Motor neuron (in vitro differentiated cells): ENCODE results near the gene LRSAM1. TPM values are rescaled to one million over a fixed set of nuclear protein-coding genes. Genes with fewer than 3 reads are reported as not detected.

Experiments
- ATAC-seq, 8 experiments: fragments of 200-7000 bp; cut with Tn5 transposase; replicated peaks in 6 of 8; 2 replicates each; pipeline ENCODE4 v1.8.0; 2021; ENCODE audit warnings: mild to moderate bottlenecking in 8 of 8, moderate library complexity in 8 of 8
- H3K27ac ChIP-seq, 2 donors: fragments of 250-450 bp; sonication (Bioruptor Pico); 2 replicates each; pipeline ENCODE4 v1.9.0; 2021; ENCODE audit warnings: antibody characterized with exemption in 2 of 2, mild to moderate bottlenecking in 2 of 2, moderate library complexity in 1 of 2
- H3K4me1 ChIP-seq, 2 donors: fragments of 250-450 bp; sonication (Bioruptor Pico); replicated peaks in 1 of 2; 2 replicates each; pipeline ENCODE4 v1.6.1; 2021; ENCODE audit warnings: antibody characterized with exemption in 2 of 2, mild to moderate bottlenecking in 2 of 2, moderate library complexity in 1 of 2
- H3K4me3 ChIP-seq, 5 donors: fragments of 250-450 bp; sonication (Bioruptor Pico); 2 replicates each; pipeline ENCODE4 v1.9.0; 2021; ENCODE audit warnings: antibody characterized with exemption in 5 of 5, mild to moderate bottlenecking in 5 of 5, moderate library complexity in 4 of 5
- WGBS, 10 experiments: fragments of 450-650 bp; shearing (Covaris generic); methylation state at CpG; one replicate each; pipeline ENCODE4 v1.0.0; 2022; 5-methylcytosine and 5-hydroxymethylcytosine counted together
- in situ Hi-C, 9 experiments: fragments of 400-800 bp; cut with MboI; loops; one replicate each; pipeline ENCODE4 v1.15.0; 2021; ENCODE audit warnings: low sequenced_read_pairs in 9 of 9, low pct_unique_long_range_greater_than_20kb in 2 of 9; ENCODE audit not compliant: unreplicated experiment in 9 of 9
- total RNA-seq, 8 experiments: library from RNA; unstranded; fragments of 300-600 nt; gene quantifications; 2 replicates each; pipeline versions ENCODE4 v1.2.3 to v1.2.4, GENCODE V29; 2022

The LRSAM1 gene
- total RNA-seq, 8 experiments from 2014 or later, result 11.5 to 24.1 (median 15.7) TPM

GRCh38 chr9:127495884-127496555 is 44.7 kb downstream of the LRSAM1 start:
- 0 to 100% (median 86%) methylated on average over 1 to 6 of the region's 14 CpGs; no CpG with 5 or more reads in 5 of the 10 experiments for WGBS, 10 experiments
- Histone ChIP-seq H3K4me1 (peaks cover 7 to 9% of the 10 kb centered on the region in 2 donors), H3K4me3 (no peak overlapping the region), H3K27ac (no peak overlapping the region)
- in situ Hi-C loops, result loop anchor here in 1 of 9 experiments (25.0 kb wide), 1 partner anchor 91 kb away; no protein-coding TSS in a partner anchor
- no peak for ATAC-seq

GRCh38 chr9:127496974-127497373 is 45.7 kb downstream of the LRSAM1 start:
- no peak for ATAC-seq
- WGBS, 10 experiments, result 70 to 100% (median 97%) methylated on average over 2 to 3 of the region's 12 CpGs; no CpG with 5 or more reads in 6 of the 10 experiments
- in situ Hi-C loops, result loop anchor here in 1 of 9 experiments (25.0 kb wide), 1 partner anchor 90 kb away; no protein-coding TSS in a partner anchor
- peaks cover 6 to 9% of the 10 kb centered on the region in 2 donors for H3K4me1 ChIP-seq
- no peak overlapping the region for H3K27ac ChIP-seq
- no peak overlapping the region for H3K4me3 ChIP-seq

GRCh38 chr9:127497656-127498290 is 46.5 kb downstream of the LRSAM1 start:
- 97 to 100% (median 100%) methylated on average over 1 to 5 of the region's 13 CpGs; no CpG with 5 or more reads in 6 of the 10 experiments for WGBS, 10 experiments
- peak in 1 of 8 experiments; percentile 6 for ATAC-seq
- no peak overlapping the region for H3K27ac ChIP-seq
- peaks cover 0 to 5% of the 10 kb centered on the region in 2 donors for H3K4me1 ChIP-seq
- in situ Hi-C loops, result loop anchor here in 1 of 9 experiments (25.0 kb wide), 1 partner anchor 90 kb away; no protein-coding TSS in a partner anchor
- no peak overlapping the region for H3K4me3 ChIP-seq

GRCh38 chr9:127498298-127498697 is 47.0 kb downstream of the LRSAM1 start:
- Histone ChIP-seq H3K4me1 (peaks cover 0 to 1% of the 10 kb centered on the region in 2 donors), H3K4me3 (no peak overlapping the region), H3K27ac (no peak overlapping the region)
- 87 to 100% (median 100%) methylated on average over 1 to 3 of the region's 5 CpGs; no CpG with 5 or more reads in 5 of the 10 experiments for WGBS, 10 experiments
- ATAC-seq, result no peak
- in situ Hi-C loops, result loop anchor here in 1 of 9 experiments (25.0 kb wide), 1 partner anchor 89 kb away; no protein-coding TSS in a partner anchor

GRCh38 chr9:127500399-127500798 is 49.1 kb downstream of the LRSAM1 start:
- Histone ChIP-seq H3K27ac (no peak overlapping the region), H3K4me3 (no peak overlapping the region), H3K4me1 (no peaks in the 10 kb centered on the region)
- 80 to 100% (median 83%) methylated on average over 1 to 3 of the region's 6 CpGs; no CpG with 5 or more reads in 6 of the 10 experiments for WGBS, 10 experiments
- ATAC-seq, result no peak
- in situ Hi-C loops, result loop anchor here in 2 of 9 experiments (10.0 to 25.0 kb wide), 2 partner anchors 84 to 187 kb away; no protein-coding TSS in a partner anchor

- WGBS, 10 experiments, result 67 to 80% (median 80%) methylated on average over 1 to 3 of the region's 9 CpGs; no CpG with 5 or more reads in 6 of the 10 experiments
- Histone ChIP-seq H3K4me3 (no peak overlapping the region), H3K27ac (no peak overlapping the region), H3K4me1 (no peaks in the 10 kb centered on the region)
- in situ Hi-C loops, result loop anchor here in 2 of 9 experiments (10.0 to 25.0 kb wide), 2 partner anchors 84 to 186 kb away; no protein-coding TSS in a partner anchor
- no peak for ATAC-seq
These were observed 49.6 kb downstream of the LRSAM1 start for GRCh38 chr9:127500862-127501261.

GRCh38 chr9:127501821-127502343 is 50.6 kb downstream of the LRSAM1 start:
- in situ Hi-C loops, result loop anchor here in 2 of 9 experiments (10.0 to 25.0 kb wide), 2 partner anchors 83 to 185 kb away; no protein-coding TSS in a partner anchor
- ATAC-seq, result no peak
- 76 to 100% (median 93%) methylated on average over 1 to 12 of the region's 12 CpGs; no CpG with 5 or more reads in 2 of the 10 experiments for WGBS, 10 experiments
- no peaks in the 10 kb centered on the region for H3K4me1 ChIP-seq
- no peak overlapping the region for H3K27ac ChIP-seq
- H3K4me3 ChIP-seq, result no peak overlapping the region

- in situ Hi-C loops, result loop anchor here in 2 of 9 experiments (10.0 to 25.0 kb wide), 2 partner anchors 82 to 184 kb away; no protein-coding TSS in a partner anchor
These were observed 51.5 kb downstream of the LRSAM1 start for GRCh38 chr9:127502706-127503378.

GRCh38 chr9:127503379-127503921 is 52.1 kb downstream of the LRSAM1 start:
- H3K27ac ChIP-seq, result no peak overlapping the region
- peak in 5 of 8 experiments; percentile 1 to 15 (median 4) for ATAC-seq
- H3K4me3 ChIP-seq, result no peak overlapping the region
- H3K4me1 ChIP-seq, result no peaks in the 10 kb centered on the region
- WGBS, 10 experiments, result 93 to 100% (median 99%) methylated on average over 3 to 5 of the region's 20 CpGs; no CpG with 5 or more reads in 6 of the 10 experiments
- in situ Hi-C loops, result loop anchor here in 2 of 9 experiments (10.0 to 25.0 kb wide), 2 partner anchors 81 to 184 kb away; no protein-coding TSS in a partner anchor

More at GRCh38 chr9:127502706-127503378, 51.5 kb downstream of the LRSAM1 start:
- H3K4me3 ChIP-seq, result no peak overlapping the region
- peak in 3 of 8 experiments; percentile 1 to 2 (median 2) for ATAC-seq
- no peaks in the 10 kb centered on the region for H3K4me1 ChIP-seq
- H3K27ac ChIP-seq, result no peak overlapping the region
- 75 to 100% (median 100%) methylated on average over 1 to 2 of the region's 21 CpGs; no CpG with 5 or more reads in 6 of the 10 experiments for WGBS, 10 experiments

- Histone ChIP-seq H3K4me3 (no peak overlapping the region), H3K4me1 (no peaks in the 10 kb centered on the region), H3K27ac (no peak overlapping the region)
- peak; percentile 63 to 89 (median 74) for ATAC-seq
- in situ Hi-C loops, result loop anchor here in 2 of 9 experiments (10.0 to 25.0 kb wide), 2 partner anchors 81 to 183 kb away; no protein-coding TSS in a partner anchor
- 31 to 80% (median 51%) methylated on average over 4 to 9 of the region's 25 CpGs; no CpG with 5 or more reads in 3 of the 10 experiments for WGBS, 10 experiments
These were observed 52.9 kb downstream of the LRSAM1 start for GRCh38 chr9:127503947-127504886.

- 97 to 100% (median 100%) methylated on average over 1 to 7 of the region's 8 CpGs; no CpG with 5 or more reads in 5 of the 10 experiments for WGBS, 10 experiments
- ATAC-seq, result no peak
- Histone ChIP-seq H3K27ac (no peak overlapping the region), H3K4me1 (no peaks in the 10 kb centered on the region), H3K4me3 (no peak overlapping the region)
- in situ Hi-C loops, result loop anchor here in 2 of 9 experiments (10.0 to 25.0 kb wide), 2 partner anchors 80 to 182 kb away; no protein-coding TSS in a partner anchor
These were observed 53.6 kb downstream of the LRSAM1 start for GRCh38 chr9:127504887-127505251.
